Measurements from ENCODE around the gene TANK.
"Not testable (repeated sequence)": the region's sequence is repeated elsewhere in the genome, so short reads cannot be mapped to it uniquely, and the experiment has no call there.

Gene TANK

GRCh38 chr2:161278564-161279229 lies 118.5 kb downstream of the TANK start:
- peak; percentile 36 for DNase-seq (ENCODE audit: low read depth, low spot score)

- not testable (repeated sequence) for DNase-seq (ENCODE audit: low read depth, low spot score)
Measured at GRCh38 chr2:161279230-161279815, 119.1 kb downstream of the TANK start.

- DNase-seq (ENCODE audit: low read depth, low spot score), result peak; percentile 54
Measured at GRCh38 chr2:161280906-161281323, 120.7 kb downstream of the TANK start.

GRCh38 chr2:161281615-161282310 lies 121.5 kb downstream of the TANK start:
- DNase-seq (ENCODE audit: low read depth, low spot score), result not testable (repeated sequence)

GRCh38 chr2:161282311-161282644 lies 122.0 kb downstream of the TANK start:
- DNase-seq (ENCODE audit: low read depth, low spot score), result not testable (repeated sequence)

- DNase-seq (ENCODE audit: low read depth, low spot score), result no peak
Measured at GRCh38 chr2:161283926-161284325, 123.7 kb downstream of the TANK start.

Measured in activated CD4-positive, CD25-positive, alpha-beta regulatory T cell treated with anti-CD3 and anti-CD28 coated beads, Interleukin-2, amount 50 U/mL, for 16 hours (primary cell).